GM10248 (cell line): Measurements from ENCODE around the gene IFI27.

Experiments used
- CTCF ChIA-PET: fragments of 300-600 bp; sonication (Branson Sonifier 250); formaldehyde crosslinking; extraction: SDS; loops from one replicate; lab custom pipeline; 2021; ENCODE audit warnings: antibody characterized with exemption; lab: Yijun Ruan, JAX
- POLR2A ChIA-PET: fragments of 350-650 bp; sonication (Branson Sonifier 250); formaldehyde crosslinking; extraction: SDS; loops from one replicate; lab custom pipeline; 2020; ENCODE audit warnings: antibody characterized with exemption; lab: Yijun Ruan, JAX
- DNase-seq: peaks from one replicate; pipeline ENCODE4 v3.0.0; 2012; ENCODE audit errors: extremely low spot score
- TF ChIP-seq, protein P1 (sequence below): IDR thresholded peaks from 2 replicates; pipeline ENCODE4 v1.5.1; 2012; ENCODE audit warnings: mild to moderate bottlenecking, low read depth; ENCODE audit errors: extremely low read depth, missing control alignments, control extremely low read depth

Gene IFI27

DNA sequence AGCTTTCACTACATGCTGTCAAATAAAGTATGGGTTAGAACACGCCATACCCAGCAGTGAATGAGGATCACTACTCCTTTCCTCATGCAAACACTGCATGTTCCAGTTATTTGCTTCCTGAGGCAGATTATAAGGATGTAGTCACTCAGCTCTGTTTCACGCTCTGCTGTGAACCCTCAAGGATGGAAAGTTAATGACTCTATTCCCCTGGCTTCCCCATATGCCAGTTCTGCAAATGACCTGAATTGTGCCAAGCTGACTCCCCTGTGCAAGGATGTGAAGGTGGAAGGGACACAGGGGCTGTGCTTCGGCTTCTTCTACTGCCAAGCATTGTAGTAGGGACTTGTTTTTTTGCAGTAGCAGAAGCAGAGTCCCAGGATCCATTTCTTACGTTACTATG is 22.6 kb upstream of the IFI27 start:
- ChIA-PET CTCF (interaction anchor here (1.2 to 2.1 kb wide), 2 partner anchors 49 to 52 kb away, joined by 4 to 7 read pairs; no protein-coding TSS in a partner anchor), POLR2A (no interaction called here)
- TF ChIP-seq, protein P1, sequence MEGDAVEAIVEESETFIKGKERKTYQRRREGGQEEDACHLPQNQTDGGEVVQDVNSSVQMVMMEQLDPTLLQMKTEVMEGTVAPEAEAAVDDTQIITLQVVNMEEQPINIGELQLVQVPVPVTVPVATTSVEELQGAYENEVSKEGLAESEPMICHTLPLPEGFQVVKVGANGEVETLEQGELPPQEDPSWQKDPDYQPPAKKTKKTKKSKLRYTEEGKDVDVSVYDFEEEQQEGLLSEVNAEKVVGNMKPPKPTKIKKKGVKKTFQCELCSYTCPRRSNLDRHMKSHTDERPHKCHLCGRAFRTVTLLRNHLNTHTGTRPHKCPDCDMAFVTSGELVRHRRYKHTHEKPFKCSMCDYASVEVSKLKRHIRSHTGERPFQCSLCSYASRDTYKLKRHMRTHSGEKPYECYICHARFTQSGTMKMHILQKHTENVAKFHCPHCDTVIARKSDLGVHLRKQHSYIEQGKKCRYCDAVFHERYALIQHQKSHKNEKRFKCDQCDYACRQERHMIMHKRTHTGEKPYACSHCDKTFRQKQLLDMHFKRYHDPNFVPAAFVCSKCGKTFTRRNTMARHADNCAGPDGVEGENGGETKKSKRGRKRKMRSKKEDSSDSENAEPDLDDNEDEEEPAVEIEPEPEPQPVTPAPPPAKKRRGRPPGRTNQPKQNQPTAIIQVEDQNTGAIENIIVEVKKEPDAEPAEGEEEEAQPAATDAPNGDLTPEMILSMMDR, result no peak
- DNase-seq, result no peak

DNA sequence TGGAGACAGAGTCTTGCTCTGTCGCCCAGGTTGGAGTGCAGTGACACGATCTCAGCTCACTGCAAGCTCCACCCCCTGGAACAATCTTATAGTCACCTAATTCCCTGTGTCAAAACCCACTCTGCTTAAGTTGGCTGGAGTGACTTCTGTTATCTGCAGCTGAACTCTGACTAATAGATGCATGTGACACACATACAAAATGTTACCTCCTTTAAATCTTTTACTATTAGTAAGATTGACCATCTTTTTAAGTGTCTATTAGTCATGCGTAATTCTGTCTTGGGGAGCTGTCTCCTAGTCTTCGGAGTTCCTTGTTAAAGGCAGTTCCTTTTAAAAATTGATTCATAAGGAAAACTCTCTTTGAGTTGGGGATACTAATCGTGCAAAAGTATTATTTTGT is 22.0 kb upstream of the IFI27 start:
- POLR2A ChIA-PET, result no interaction called here
- TF ChIP-seq, protein P1, result no peak
- CTCF ChIA-PET, result interaction anchor here (1.6 to 2.3 kb wide), 4 partner anchors 11 to 48 kb away, joined by 3 to 7 read pairs (median 4); no protein-coding TSS in a partner anchor
- no peak for DNase-seq

DNA sequence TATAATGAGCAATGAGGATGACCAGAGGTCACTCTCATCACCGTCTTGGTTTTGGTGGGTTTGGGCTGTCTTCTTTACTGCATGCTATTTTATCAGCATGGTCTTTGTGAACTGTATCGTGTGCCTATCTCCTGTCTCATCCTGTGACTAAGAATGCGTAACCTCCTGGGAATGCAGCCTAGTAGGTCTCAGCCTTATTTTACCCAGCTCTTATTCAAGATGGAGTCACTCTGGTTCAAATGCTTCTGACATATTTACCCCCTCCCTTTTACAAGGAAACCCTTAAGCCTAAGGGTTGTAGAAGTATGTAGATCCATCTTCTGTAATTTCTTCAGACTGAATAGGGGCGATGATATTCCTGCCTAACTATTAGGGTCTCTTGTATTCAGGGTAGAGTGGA is 21.1 kb upstream of the IFI27 start:
- POLR2A ChIA-PET, result no interaction called here
- TF ChIP-seq, protein P1, result no peak
- CTCF ChIA-PET, result interaction anchor here (1.5 to 2.3 kb wide), 5 partner anchors 10 to 43 kb away, joined by 3 to 5 read pairs (median 3); no protein-coding TSS in a partner anchor
- DNase-seq, result no peak

DNA sequence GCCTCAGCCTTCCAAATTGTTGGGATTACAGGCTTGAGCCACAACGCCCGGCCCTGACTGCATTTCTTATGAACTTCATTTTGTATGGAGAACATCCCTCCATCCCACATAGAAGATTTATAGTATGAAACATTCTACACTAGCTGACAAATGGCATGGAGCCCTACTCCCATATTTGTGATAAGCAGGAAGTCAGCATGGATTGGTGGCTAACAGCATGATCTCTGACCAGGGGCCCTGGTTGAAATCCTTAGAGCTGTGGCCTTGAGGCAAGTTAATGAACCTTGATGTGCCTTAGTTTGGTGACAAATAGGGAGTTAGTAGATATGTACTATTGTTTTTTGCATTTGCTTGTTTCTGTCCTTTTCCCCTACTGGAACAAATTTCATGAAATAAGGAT is 17.1 kb upstream of the IFI27 start:
- TF ChIP-seq, protein P1, result no peak

DNA sequence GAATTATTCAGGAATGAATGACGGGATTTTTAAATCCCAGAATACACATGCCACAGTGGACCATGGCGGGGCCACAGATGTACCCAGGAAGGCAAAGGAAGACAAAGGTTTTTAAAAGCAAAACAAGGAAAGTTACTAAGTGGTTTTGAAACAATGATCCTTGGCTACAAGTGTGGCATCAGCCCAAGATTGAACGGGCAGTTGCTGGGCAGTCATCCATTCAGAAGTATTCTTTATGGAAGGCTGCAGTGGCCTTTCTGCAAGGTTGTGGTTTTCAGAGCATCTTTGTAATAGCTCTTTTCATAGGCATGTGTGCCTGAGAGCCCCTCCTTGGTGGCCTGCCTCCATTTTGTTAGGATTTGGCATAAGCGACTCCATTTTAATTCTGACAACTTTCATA is 13.4 kb upstream of the IFI27 start:
- DNase-seq, result no peak
- CTCF ChIA-PET, result no interaction called here
- POLR2A ChIA-PET, result interaction anchor here (0.6 kb wide), 1 partner anchor 16 kb away, joined by 3 read pairs; the partner anchor contains the start of genes DDX24 and IFI27L1
- TF ChIP-seq, protein P1, result no peak

More for the DNA sequence above, 17.1 kb upstream of the IFI27 start:
- DNase-seq, result no peak
- POLR2A ChIA-PET, result no interaction called here
- CTCF ChIA-PET, result interaction anchor here (0.9 to 2.1 kb wide), 3 partner anchors 12 to 50 kb away, joined by 3 to 6 read pairs (median 3); partner anchors contain the start of genes DDX24 and IFI27L1

DNA sequence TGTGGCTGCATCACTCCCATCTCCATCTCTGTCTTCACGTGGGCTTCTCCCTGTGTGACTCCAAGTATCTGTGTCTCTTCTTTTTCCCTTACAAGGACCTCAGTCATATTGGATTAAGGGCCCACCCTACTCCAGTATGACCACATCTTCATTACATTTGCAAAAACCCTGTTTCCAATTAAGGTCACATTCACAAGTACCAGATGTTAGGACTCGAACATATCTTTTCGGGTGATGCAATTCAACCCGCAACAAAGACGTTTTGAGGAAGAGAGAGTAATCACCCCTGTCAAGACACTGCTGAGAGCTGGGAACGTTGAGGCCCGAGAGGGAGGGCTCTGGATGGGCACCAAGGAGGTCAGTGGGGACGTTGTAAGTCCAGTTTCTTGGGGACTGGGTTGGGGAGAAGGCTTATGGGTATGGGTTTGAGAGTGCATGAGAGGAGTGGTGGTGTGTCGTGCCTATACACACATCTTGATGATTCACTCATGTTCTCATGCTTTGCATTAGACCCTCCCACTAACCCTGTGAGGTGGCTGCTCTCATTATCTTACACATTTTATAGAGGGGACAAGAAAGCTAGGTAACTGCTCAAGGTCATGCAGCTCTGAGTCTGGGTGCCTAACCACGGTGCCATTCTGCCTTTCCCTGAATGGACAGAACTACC is 12.1 kb upstream of the IFI27 start:
- no peak for DNase-seq
- ChIA-PET CTCF (interaction anchor here (1.2 to 3.9 kb wide), 3 partner anchors 9 to 62 kb away, joined by 5 to 14 read pairs (median 5); no protein-coding TSS in a partner anchor), POLR2A (no interaction called here)
- TF ChIP-seq, protein P1, result no peak
